Measurements from ENCODE around the gene CLOCK. TPM values are rescaled to one million over a fixed set of nuclear protein-coding genes. Genes with fewer than 3 reads are reported as not detected.

The CLOCK gene
- total and polyA plus RNA-seq, 2 of the 8 experiments (the other 6 are each of a cell fraction or from before 2014, with no cell fraction given) = 7.7 to 24.2 TPM

DNA sequence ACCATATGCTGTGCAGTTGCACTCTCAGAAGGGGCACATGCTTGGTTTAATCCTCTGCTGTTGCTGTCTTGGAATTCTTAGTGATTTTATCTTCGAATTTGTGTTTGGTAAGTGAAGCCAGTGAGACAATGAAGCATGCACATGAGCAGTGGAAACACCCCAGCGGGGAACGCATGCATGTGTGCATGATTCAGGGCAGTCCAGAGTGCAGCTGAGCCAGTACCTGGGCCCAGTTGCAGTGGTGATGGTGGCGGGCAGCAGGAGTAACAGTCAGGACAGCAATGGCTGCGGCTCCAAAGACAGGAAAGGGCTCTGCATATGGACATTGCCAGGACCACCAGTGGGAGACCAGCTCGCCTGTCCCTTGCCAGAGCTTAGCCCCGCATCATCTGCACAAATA lies 165.2 kb downstream of the CLOCK start (continued):
- no peak for TF ChIP-seq CHD7 (IDR thresholded peaks at IDR 0.05; ENCODE audit: insufficient replicate concordance, low read length)
- no peak for TF ChIP-seq BRCA1 (IDR thresholded peaks at IDR 0.05; ENCODE audit: low read depth, low read length)
- TF ChIP-seq EP300 (IDR thresholded peaks at IDR 0.05; ENCODE audit: borderline replicate concordance in 1 of 2, low read depth in 2 of 2, low read length in 2 of 2) = no peak
- no peak for TF ChIP-seq E2F6 (IDR thresholded peaks at IDR 0.05)
- no peak for TF ChIP-seq POLR2AphosphoS5 (IDR thresholded peaks at IDR 0.05; ENCODE audit: low read depth, low read length)
- TF ChIP-seq PHF8 (conservative IDR thresholded peaks at IDR 0.05; ENCODE audit: low read depth, low read length) = no peak

Measured in H1 (cell line).